Mesodermal cell (in vitro differentiated cells): ENCODE data around the gene TIMD4.

Experiments used
- H3K27ac ChIP-seq: 2 replicates; pipeline ENCODE4 v1.7.0; 2013; ENCODE audit warnings: mild to moderate bottlenecking, low read depth, low read length, moderate library complexity; ENCODE audit not compliant: severe bottlenecking
- H3K36me3 ChIP-seq: 2 replicates; pipeline ENCODE4 v1.7.1; 2013; ENCODE audit warnings: mild to moderate bottlenecking, low read length, moderate library complexity; ENCODE audit not compliant: control insufficient read depth, insufficient read depth
- H3K4me1 ChIP-seq: one replicate; pipeline ENCODE4 v1.7.1; 2013; ENCODE audit warnings: mild to moderate bottlenecking, low read length; ENCODE audit not compliant: insufficient read depth, control insufficient read depth, poor library complexity, severe bottlenecking
- H3K4me3 ChIP-seq: 2 replicates; pipeline ENCODE4 v1.7.0; 2013; ENCODE audit warnings: low read length, control low read depth, mild to moderate bottlenecking; ENCODE audit not compliant: insufficient read depth, poor library complexity, severe bottlenecking; ENCODE audit errors: extremely low read depth
- H3K9me3 ChIP-seq: 2 replicates; pipeline ENCODE4 v1.7.1; 2013; ENCODE audit warnings: mild to moderate bottlenecking, low read length, moderate library complexity; ENCODE audit not compliant: control insufficient read depth
- WGBS, 2 experiments: methylation state at CpG; one replicate each; pipeline ENCODE4 v1.1.5; 2013; ENCODE audit warnings: missing lambda C conversion rate in 2 of 2; ENCODE audit not compliant: insufficient coverage in 2 of 2; 5-methylcytosine and 5-hydroxymethylcytosine counted together

Gene TIMD4

DNA sequence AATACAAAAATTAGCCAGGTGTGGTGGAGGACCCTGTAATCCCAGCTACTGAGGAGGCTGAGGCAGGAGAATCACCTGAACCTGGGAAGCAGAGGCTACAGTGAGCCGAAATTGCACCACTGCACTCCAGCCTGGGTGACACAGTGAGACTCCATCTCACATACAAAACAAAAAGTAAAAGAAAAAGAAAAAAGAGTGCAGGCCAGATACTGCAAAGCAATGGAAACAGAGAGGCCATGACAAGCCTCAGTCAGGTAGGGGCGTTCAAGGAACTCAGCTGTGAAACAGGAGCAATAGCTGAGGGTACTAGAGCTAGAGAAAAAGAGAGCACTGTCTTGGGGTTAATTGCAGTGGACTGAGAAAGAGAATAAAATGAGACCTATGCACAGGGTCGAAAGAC is 56.2 kb downstream of the TIMD4 start:
- no peaks in the 10 kb centered on the region for H3K4me1 ChIP-seq
- no peaks in the 10 kb centered on the region for H3K9me3 ChIP-seq
- no peak overlapping the region for H3K4me3 ChIP-seq
- no peaks in the 10 kb centered on the region for H3K36me3 ChIP-seq
- 73 to 90% methylated on average over 1 to 2 of the region's 3 CpGs for WGBS, 2 experiments
- no peak overlapping the region for H3K27ac ChIP-seq

DNA sequence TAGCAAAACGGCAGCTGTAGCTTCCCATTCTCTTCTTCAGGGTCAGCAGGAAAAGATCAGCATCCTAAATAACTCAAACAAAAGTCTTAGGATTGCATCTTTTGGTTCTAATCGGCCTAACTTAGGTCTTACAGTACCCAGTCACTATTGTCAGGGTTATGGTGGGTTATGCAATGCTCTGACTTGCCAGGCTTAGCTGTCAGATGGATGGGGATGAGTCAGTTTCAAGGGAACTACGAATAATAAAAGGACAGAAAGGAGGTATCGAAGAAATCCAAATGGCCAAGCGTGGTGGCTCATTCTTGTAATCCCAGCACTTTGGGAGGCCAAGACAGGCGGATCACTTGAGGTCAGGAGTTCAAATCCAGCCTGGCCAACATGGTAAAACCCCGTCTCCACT is 66.5 kb downstream of the TIMD4 start:
- no peak overlapping the region for H3K4me3 ChIP-seq
- no peaks in the 10 kb centered on the region for H3K4me1 ChIP-seq
- H3K9me3 ChIP-seq = no peaks in the 10 kb centered on the region
- WGBS, 2 experiments = 82 to 91% methylated on average over 5 of the region's 7 CpGs
- no peaks in the 10 kb centered on the region for H3K36me3 ChIP-seq
- no peak overlapping the region for H3K27ac ChIP-seq

DNA sequence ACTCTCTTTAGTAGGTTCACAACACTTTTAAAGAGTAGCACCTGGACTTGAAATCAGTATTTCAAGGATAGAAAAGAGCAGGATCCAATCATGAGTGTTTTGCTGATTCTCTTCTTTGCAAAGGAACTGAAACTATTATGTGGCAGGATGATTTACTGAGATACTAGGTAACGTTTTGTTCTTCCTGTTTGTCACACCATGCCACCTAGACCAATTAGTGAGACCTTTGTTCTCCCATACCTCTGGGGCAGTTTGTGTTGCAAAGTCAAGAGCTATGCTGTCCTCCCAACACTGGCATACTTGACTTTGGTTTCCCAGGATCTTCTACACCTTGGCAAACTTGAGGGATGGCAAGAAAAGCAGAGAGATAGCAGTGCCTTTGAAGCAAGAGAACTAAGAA is 69.5 kb downstream of the TIMD4 start:
- Histone ChIP-seq H3K27ac (no peak overlapping the region), H3K4me3 (no peak overlapping the region)
- 70% methylated on average over 1 of the region's 1 CpG; no CpG with 5 or more reads in 1 of the 2 experiments for WGBS, 2 experiments

DNA sequence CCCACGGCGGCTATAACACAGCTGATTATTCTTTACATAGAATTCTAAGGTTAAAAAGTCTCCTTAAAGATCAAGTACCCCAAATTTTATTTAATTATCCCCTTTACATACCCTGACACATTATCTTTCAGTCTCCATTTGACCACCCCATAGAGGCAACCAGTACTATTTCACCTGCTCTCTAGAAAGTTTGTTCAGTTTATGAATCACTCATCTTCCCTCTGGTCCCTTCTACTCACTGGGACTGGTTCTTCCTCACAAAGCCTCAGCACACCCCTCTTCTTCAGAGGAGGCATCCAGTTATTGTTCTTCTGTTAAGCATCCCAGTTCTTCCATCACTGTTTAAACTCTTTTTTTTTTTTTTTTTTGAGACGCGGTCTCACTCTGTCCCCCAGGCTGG is 70.2 kb downstream of the TIMD4 start:
- Histone ChIP-seq H3K9me3 (no peaks in the 10 kb centered on the region), H3K4me1 (no peaks in the 10 kb centered on the region), H3K36me3 (no peaks in the 10 kb centered on the region), H3K27ac (no peak overlapping the region), H3K4me3 (no peak overlapping the region)
- WGBS, 2 experiments = 90% methylated on average over 2 of the region's 4 CpGs; no CpG with 5 or more reads in 1 of the 2 experiments

More for the DNA sequence above, 69.5 kb downstream of the TIMD4 start:
- Histone ChIP-seq H3K4me1 (no peaks in the 10 kb centered on the region), H3K9me3 (no peaks in the 10 kb centered on the region), H3K36me3 (no peaks in the 10 kb centered on the region)

DNA sequence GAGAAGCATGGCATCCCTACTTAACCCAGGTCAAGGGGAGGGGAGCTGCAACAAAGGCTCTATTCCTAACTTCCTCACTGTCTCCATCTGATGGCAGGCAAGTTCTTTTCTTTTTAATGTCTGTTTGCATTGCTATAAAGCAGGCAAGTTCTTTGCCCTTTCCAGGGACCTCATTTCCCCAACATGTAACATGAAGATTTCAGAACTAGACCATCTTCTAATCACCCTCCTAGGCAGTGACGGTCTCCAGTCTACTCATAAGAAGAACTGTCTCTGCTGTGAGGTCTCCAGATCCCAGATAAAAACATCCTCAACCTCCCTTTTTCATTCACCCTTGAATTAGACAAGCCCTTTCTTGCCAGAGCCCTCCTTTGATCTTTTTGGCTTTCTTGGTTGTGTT is 70.8 kb downstream of the TIMD4 start:
- H3K27ac ChIP-seq = no peak overlapping the region
- WGBS, 2 experiments = 91 to 100% methylated on average over 1 of the region's 1 CpG
- H3K4me1 ChIP-seq = no peaks in the 10 kb centered on the region
- no peak overlapping the region for H3K4me3 ChIP-seq
- H3K9me3 ChIP-seq = no peaks in the 10 kb centered on the region
- no peaks in the 10 kb centered on the region for H3K36me3 ChIP-seq

DNA sequence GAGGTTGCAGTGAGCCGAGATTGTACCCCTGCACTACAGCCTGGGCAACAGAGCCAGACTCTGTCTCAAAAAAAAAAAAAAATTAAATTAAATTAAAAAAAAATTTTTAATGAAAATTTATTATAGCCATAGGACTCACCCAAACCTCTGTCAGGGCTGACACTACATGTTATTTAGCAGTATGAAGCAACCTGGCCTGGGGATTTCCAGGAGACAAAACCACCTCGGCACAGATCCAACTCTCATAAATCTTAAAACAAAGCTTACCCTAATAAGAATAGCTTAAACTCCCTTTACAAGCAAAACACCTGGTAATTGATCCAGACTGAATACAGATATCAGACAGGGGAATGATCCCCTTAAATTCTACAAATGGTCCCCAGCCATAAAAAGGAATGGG is 74.5 kb downstream of the TIMD4 start:
- Histone ChIP-seq H3K36me3 (no peaks in the 10 kb centered on the region), H3K9me3 (no peaks in the 10 kb centered on the region), H3K4me1 (no peaks in the 10 kb centered on the region), H3K4me3 (no peak overlapping the region), H3K27ac (no peak overlapping the region)
- WGBS, 2 experiments = 100% methylated on average over 1 of the region's 2 CpGs

DNA sequence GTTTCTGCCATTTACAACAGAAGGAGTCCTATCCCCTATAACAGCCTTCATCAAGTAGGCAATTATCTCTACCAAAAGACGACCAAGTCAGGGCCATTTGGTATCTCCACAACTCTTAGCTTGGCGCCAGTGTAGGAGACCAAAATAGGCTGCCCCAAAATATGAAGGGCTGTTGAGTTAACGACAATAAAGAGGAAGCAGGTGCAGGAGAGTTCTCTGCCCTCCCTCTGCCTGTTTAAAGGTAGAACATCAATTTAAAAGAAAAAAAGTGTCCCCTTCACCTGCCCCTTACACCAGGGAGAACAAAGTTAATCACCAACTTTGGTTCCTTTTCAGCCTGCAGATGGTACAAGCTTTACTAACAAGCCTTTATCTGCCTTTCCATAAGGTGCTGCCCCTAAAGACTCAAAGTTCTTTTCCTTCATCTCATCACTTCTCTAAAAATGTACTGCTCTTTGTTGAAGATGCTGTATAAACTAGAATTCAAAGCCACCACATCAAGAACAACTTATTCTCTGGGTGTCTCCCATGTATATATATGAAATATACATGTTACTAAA is 79.6 kb downstream of the TIMD4 start:
- no peaks in the 10 kb centered on the region for H3K4me1 ChIP-seq
- WGBS, 2 experiments = 33% methylated on average over 2 of the region's 3 CpGs; no CpG with 5 or more reads in 1 of the 2 experiments
- no peaks in the 10 kb centered on the region for H3K9me3 ChIP-seq
- H3K4me3 ChIP-seq = no peak overlapping the region
- no peaks in the 10 kb centered on the region for H3K36me3 ChIP-seq
- H3K27ac ChIP-seq = no peak overlapping the region

DNA sequence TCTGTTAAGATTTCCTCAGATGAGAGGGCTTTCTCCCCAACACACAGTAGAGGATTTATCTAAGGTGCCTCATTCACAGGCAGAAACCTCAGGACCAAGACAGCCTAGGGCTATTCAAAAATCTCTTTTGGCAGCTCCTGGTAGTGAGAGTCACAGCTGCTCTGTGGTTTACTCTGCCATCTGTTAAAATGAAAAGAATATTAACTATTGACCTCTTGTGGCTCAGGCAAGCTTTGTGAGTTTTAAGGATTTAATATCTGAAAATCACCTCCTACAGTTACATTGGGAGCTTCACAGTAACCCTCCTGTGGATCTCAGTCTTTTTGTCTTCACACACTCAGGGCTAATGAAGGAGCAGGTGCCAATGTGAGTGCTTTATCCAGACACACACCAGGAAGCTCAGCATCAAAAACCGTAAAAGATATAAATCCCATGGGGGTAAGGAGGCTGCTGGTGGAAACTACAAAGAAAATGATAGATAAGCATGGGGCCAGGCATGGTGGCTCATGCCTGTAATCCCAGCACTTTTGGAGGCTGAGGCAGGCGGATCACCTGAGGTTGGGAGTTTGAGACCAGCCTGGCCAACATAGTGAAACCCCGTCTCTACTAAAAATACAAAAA is 83.3 kb downstream of the TIMD4 start:
- Histone ChIP-seq H3K9me3 (no peaks in the 10 kb centered on the region), H3K36me3 (no peaks in the 10 kb centered on the region), H3K27ac (no peak overlapping the region), H3K4me3 (no peak overlapping the region), H3K4me1 (no peaks in the 10 kb centered on the region)
- WGBS, 2 experiments = 80 to 100% methylated on average over 1 of the region's 3 CpGs

DNA sequence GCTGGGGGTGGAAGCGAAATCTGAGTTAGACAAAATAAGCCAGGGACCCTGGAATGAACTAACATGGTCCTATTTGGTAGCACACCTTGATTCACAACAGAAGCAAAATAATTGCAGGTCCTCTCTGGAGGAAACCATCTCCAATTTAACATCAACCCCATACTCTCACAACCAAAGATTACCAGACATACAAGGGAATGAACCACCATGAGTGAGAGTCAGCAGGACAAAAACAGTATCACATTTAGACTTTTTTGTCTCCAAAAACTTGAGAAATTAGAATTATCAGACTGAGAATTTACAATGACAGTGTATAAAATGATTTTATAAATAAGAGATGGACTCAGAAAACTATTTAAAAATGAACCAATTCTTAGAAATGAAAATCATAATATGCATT is 91.8 kb downstream of the TIMD4 start:
- Histone ChIP-seq H3K27ac (no peak overlapping the region), H3K4me1 (no peaks in the 10 kb centered on the region), H3K36me3 (no peaks in the 10 kb centered on the region), H3K4me3 (no peak overlapping the region), H3K9me3 (peaks cover 5% of the 10 kb centered on the region)
- 67 to 100% methylated on average over 1 of the region's 1 CpG for WGBS, 2 experiments

DNA sequence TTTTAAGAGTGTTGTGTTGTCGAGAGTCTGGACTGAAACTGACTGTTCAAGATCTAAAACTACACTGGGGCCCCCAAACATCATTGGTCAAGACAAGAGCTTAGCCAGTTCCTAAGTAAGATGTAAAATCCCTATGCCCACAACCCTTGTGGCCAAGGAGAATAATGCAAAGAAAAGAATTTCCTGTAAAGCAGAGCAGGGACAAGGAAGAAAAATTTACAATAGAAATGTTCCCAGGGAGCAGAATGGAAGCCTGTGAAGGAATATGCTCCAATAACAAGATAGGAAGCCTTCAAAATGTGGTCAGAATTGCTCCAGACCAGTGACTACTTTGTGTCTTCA is 92.6 kb downstream of the TIMD4 start:
- peak overlapping the region; percentile 60 for H3K27ac ChIP-seq
- peaks cover 5% of the 10 kb centered on the region for H3K9me3 ChIP-seq
- H3K4me1 ChIP-seq = no peaks in the 10 kb centered on the region
- no peaks in the 10 kb centered on the region for H3K36me3 ChIP-seq
- WGBS, 2 experiments = 83% methylated on average over 1 of the region's 1 CpG; no CpG with 5 or more reads in 1 of the 2 experiments
- H3K4me3 ChIP-seq = no peak overlapping the region
